ENCODE measurements around the gene SBF2. TPM values are rescaled to one million over a fixed set of nuclear protein-coding genes. Genes with fewer than 3 reads are reported as not detected.
A peak's percentile ranks its signal among the peaks of the same experiment; 100 is the strongest.

The SBF2 gene
- total RNA-seq, 2 donors from 2014 or later = 30.5 to 47.0 TPM

- Histone ChIP-seq H3K27ac (no peak overlapping the region), H3K4me3 (no peak overlapping the region), H3K36me3 (no peaks in the 10 kb centered on the region), H3K9ac (ENCODE audit: low read depth in 2 of 2, low read length in 2 of 2) (no peak overlapping the region), H3K27me3 (no peaks in the 10 kb centered on the region), H3K9me3 (no peaks in the 10 kb centered on the region), H3K4me1 (no peaks in the 10 kb centered on the region)
- TF ChIP-seq CTCF (IDR thresholded peaks at IDR 0.05) = no peak
- intact Hi-C loops (cut with DNase I) = no loop called here
- no peak for DNase-seq
These were observed 82.5 kb downstream of the SBF2 start for GRCh38 chr11:10211470-10211869.

GRCh38 chr11:10209326-10209725 lies 84.7 kb downstream of the SBF2 start:
- H3K9ac ChIP-seq (ENCODE audit: low read depth in 2 of 2, low read length in 2 of 2) = no peak overlapping the region
- H3K27me3 ChIP-seq = no peaks in the 10 kb centered on the region
- TF ChIP-seq CTCF (IDR thresholded peaks at IDR 0.05) = no peak
- no peaks in the 10 kb centered on the region for H3K4me1 ChIP-seq
- no peak overlapping the region for H3K4me3 ChIP-seq
- no peak for DNase-seq
- H3K27ac ChIP-seq = no peak overlapping the region
- H3K9me3 ChIP-seq = no peaks in the 10 kb centered on the region
- intact Hi-C loops (cut with DNase I) = loop anchor here (5.0 kb wide), 2 partner anchors 98 to 158 kb away; partner anchors contain the start of gene ADM
- H3K36me3 ChIP-seq = no peaks in the 10 kb centered on the region

- H3K9ac ChIP-seq (ENCODE audit: low read depth in 2 of 2, low read length in 2 of 2) = no peak overlapping the region
- no peaks in the 10 kb centered on the region for H3K36me3 ChIP-seq
- TF ChIP-seq CTCF (IDR thresholded peaks at IDR 0.05) = peak; percentile 63
- H3K27me3 ChIP-seq = no peaks in the 10 kb centered on the region
- H3K9me3 ChIP-seq = no peaks in the 10 kb centered on the region
- H3K27ac ChIP-seq = no peak overlapping the region
- H3K4me3 ChIP-seq = no peak overlapping the region
- no peak for DNase-seq
- no peaks in the 10 kb centered on the region for H3K4me1 ChIP-seq
- intact Hi-C loops (cut with DNase I) = loop anchor here (5.0 kb wide), 2 partner anchors 99 to 159 kb away; partner anchors contain the start of gene ADM
These were observed 85.9 kb downstream of the SBF2 start for GRCh38 chr11:10208131-10208575.

GRCh38 chr11:10205928-10206327 lies 88.1 kb downstream of the SBF2 start:
- H3K4me3 ChIP-seq = no peak overlapping the region
- no peak for TF ChIP-seq CTCF (IDR thresholded peaks at IDR 0.05)
- no peak overlapping the region for H3K9ac ChIP-seq (ENCODE audit: low read depth in 2 of 2, low read length in 2 of 2)
- H3K27me3 ChIP-seq = no peaks in the 10 kb centered on the region
- DNase-seq = no peak
- H3K27ac ChIP-seq = no peak overlapping the region
- intact Hi-C loops (cut with DNase I) = loop anchor here (5.0 kb wide), 2 partner anchors 101 to 161 kb away; partner anchors contain the start of gene ADM
- no peaks in the 10 kb centered on the region for H3K9me3 ChIP-seq
- no peaks in the 10 kb centered on the region for H3K36me3 ChIP-seq
- no peaks in the 10 kb centered on the region for H3K4me1 ChIP-seq

- no peak for DNase-seq
- H3K36me3 ChIP-seq = no peaks in the 10 kb centered on the region
- no peak overlapping the region for H3K9ac ChIP-seq (ENCODE audit: low read depth in 2 of 2, low read length in 2 of 2)
- no peaks in the 10 kb centered on the region for H3K4me1 ChIP-seq
- no peak overlapping the region for H3K4me3 ChIP-seq
- intact Hi-C loops (cut with DNase I) = no loop called here
- no peak overlapping the region for H3K27ac ChIP-seq
- H3K27me3 ChIP-seq = no peaks in the 10 kb centered on the region
- H3K9me3 ChIP-seq = no peaks in the 10 kb centered on the region
- TF ChIP-seq CTCF (IDR thresholded peaks at IDR 0.05) = no peak
These were observed 90.0 kb downstream of the SBF2 start for GRCh38 chr11:10204021-10204420.

Data from colonic mucosa (tissue), 4 donors.